Jurkat, Clone E6-1 (cell line): Measurements from ENCODE around the gene MEF2A.
"Not testable (repeated sequence)": the region's sequence is repeated elsewhere in the genome, so short reads cannot be mapped to it uniquely, and the experiment has no call there.

Experiments
- DNase-seq: peaks from one replicate; pipeline ENCODE4 v3.0.0-alpha.2; 2011; ENCODE audit warnings: low read depth, low spot score
- H3K4me3 ChIP-seq: 2 replicates; pipeline ENCODE4 v1.5.1; 2011; ENCODE audit warnings: mild to moderate bottlenecking, low read length, control low read depth, moderate library complexity

MEF2A gene

DNA sequence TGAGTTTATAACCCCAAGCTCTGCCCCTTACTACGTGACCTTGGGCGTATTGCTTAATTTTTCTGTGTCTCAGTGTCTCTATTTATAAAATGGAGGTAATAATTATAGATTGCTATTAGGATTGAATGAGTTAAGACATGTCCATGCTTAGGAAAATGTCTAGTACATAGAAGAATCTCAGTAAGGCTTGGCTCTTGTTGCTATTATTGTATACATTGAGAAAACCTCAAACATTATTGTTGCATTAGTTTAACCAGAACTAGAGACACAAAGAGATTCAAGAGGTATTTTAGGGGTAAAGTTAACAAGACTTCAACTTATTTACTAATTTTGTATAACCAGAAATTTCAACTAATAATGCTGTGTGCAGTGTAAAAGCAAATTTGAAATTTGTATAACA is 66.7 kb downstream of the MEF2A start:
- no peak for DNase-seq
- H3K4me3 ChIP-seq: no peak overlapping the region

- DNase-seq: no peak
- H3K4me3 ChIP-seq: no peak overlapping the region
Measured at GRCh38 chr15:99633655-99634054, 67.9 kb downstream of the MEF2A start.

DNA sequence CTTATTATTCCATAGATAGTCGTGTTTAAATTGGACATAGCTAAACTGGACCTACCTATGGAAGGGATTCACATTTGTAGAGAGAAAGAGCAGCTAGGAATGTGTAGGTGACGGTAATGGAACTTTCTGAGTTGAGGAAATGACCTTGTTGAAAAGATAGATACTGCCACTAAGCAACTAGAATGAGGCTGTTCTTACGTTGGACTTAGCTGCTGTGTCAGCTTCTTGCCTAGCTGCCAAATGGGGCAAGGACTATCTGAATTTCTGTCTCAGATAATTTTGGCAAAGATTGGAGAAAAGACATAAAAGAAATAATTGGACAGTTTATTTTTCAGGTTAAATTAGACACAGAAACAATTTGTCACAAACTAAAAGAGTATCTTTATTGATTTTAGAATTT is 68.8 kb downstream of the MEF2A start:
- no peak overlapping the region for H3K4me3 ChIP-seq

GRCh38 chr15:99635145-99635544 is 69.4 kb downstream of the MEF2A start:
- no peak overlapping the region for H3K4me3 ChIP-seq
- DNase-seq: no peak

More for the DNA sequence above, 68.8 kb downstream of the MEF2A start:
- DNase-seq: no peak

GRCh38 chr15:99635794-99636193 is 70.0 kb downstream of the MEF2A start:
- no peak overlapping the region for H3K4me3 ChIP-seq
- DNase-seq: no peak

DNA sequence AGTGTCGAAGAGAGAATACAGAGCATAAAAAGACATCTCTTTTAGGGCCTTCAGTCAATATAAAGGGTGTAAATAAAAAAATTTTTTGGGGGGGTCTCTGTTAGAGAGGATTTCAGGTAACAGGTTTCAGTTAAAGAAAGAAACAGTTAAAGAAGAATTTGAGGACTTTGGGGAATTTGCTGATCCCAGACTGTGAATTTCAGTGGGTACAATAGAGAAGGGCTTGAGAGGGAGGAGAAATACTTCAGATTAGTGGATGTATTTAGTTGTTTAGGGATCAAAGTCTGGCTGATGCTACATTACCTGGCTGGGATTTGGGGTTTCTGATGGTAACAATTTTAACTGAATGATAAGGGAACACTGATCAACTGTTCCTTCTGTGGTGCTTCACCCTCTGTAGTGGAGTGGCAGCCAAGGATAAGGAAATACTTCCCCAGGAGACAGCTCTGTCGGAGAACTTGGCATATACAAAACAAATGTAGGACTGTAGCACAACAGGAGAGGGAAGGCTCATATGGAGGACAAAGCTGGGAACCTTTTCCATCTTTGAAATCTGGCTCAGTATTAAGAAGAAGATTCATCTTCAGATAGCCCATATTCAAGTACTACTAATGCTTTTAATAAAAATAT is 79.2 kb downstream of the MEF2A start:
- H3K4me3 ChIP-seq: no peak overlapping the region
- no peak for DNase-seq

- DNase-seq: no peak
- H3K4me3 ChIP-seq: no peak overlapping the region
Measured at GRCh38 chr15:99645543-99645935, 79.8 kb downstream of the MEF2A start.

GRCh38 chr15:99645951-99646350 is 80.2 kb downstream of the MEF2A start:
- no peak for DNase-seq
- H3K4me3 ChIP-seq: no peak overlapping the region

DNA sequence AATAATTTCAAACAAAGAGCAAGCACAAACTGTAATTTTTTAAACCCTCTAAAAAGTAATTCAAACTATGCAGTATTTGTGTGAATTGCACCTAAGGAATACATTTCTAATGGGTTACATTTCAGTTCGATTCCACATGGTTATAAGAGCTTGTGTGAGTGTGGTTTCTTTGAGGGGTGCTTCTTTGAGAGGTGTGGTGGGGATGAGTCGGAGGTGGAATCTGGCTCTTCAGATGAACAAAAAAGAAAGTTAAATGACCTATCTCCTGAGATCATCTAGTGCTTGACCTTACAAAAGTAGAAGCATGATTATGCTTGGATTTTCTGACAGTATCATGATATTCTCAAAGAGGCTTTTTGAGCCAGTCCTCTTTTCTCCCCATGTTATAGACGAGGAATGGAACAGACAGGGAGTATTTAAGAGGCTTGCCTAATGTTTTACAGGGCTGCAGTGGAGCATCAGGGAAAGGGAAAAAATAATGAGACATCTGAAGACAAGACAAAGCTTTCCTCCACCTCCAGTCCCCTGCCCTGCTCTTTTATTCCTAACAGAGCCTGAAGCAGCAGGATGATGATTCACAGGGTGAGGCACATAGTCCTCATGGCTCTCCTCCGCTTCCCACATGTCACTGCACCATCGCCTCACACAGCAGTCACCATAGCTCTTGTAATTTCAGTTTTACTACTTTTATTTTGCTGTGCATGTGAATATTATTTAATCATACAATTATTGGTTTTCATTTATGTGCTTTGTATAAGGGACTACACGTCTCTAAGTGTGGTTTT is 85.4 kb downstream of the MEF2A start:
- no peak for DNase-seq
- H3K4me3 ChIP-seq: no peak overlapping the region

DNA sequence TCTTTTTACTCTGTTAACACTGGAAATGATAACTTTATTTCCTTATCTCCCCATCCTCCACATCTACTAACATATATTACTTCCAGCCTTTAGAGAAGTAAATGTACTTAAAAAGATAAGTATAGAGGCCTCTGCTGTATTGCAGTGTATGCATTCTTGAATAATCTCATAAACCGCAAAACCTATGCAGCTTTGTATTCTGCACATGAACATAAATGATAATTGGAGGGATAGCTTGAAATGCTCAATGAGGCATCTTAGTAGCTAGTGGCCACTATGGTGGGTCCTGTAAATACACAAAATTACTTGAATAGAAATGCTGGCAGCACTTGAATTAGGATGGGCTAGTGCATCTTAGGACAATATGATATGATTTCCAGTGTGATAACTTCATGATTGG is 90.4 kb downstream of the MEF2A start:
- DNase-seq: no peak
- H3K4me3 ChIP-seq: no peak overlapping the region

DNA sequence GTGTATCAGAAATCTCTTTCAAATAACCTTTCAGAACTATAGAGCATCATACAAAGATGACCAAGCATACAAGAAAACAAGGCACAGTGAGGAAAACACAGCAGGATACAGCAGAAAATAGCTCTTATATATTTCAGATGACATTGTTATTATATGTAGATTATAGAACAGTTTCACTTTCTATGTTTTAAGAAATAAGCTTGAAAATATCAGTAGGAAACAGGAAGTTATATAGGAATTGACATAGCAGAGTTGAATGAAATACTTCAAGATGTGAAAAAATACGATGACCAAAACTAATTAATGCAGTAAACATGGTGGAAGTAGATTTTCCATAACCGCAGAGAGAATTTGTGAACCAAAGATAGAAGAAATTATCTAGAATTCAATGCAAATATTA is 92.2 kb downstream of the MEF2A start:
- DNase-seq: no peak
- H3K4me3 ChIP-seq: no peak overlapping the region

DNA sequence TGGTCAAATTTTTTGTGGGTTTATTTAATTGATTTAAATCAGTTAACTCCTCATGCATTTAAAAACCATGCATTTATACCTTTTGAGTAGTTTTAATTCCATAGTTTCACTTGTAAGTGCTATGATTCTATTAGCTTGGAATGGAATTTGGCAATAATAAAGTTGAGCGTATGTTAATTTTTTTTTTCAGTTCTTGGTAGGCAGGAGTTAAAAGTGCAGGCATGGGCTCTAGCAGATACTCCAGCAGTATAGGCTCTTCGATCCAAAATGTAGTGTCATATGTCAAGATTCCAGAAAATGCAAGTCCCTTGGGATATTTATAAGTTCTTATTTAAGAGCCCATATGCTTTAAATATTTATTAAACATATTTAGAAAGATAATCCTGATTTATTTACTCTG is 97.1 kb downstream of the MEF2A start:
- no peak overlapping the region for H3K4me3 ChIP-seq
- no peak for DNase-seq

- not testable (repeated sequence) for DNase-seq, H3K4me3 ChIP-seq
Measured at GRCh38 chr15:99666073-99666472, 100.3 kb downstream of the MEF2A start.

GRCh38 chr15:99668533-99669182 is 102.9 kb downstream of the MEF2A start:
- no peak for DNase-seq
- no peak overlapping the region for H3K4me3 ChIP-seq

DNA sequence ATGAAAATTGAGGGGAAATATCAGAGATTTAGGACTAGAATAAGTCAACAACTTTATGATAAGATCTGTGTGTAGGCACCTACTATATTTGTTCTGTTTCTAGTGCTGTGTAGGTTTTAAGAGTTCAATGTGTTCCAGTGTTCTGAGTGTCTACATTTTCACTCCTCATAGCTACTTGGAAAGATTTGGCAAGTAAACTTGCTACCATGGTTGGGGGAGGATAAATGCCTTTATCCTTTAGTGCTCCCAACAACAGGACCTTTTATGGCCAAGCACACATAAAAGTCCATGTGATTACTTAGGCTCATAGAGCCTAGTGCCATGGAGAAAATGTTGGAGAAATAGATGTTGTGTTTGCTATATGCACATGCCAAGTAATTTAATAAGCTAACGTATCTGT is 103.5 kb downstream of the MEF2A start:
- H3K4me3 ChIP-seq: no peak overlapping the region
- no peak for DNase-seq

- no peak for DNase-seq
Measured at GRCh38 chr15:99671926-99672635, 106.3 kb downstream of the MEF2A start.

DNA sequence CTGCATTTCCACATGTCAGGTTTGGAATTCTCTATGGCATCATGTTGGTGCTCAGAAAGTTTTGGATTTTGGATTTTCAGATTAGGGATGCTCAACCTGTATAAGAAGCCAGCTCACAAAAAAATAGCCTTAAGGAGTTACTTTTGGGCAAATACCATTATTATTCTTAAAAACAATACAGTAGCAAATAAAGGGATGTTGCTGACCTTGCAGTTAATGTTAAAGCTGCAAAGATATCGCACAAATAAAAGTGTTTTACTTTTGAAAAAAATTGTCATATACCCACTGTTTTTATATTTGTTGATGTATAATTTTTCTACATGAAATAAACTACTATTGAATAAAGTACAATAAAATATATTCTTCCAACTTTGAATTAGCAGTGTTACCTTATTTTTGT is 107.3 kb downstream of the MEF2A start:
- no peak overlapping the region for H3K4me3 ChIP-seq
- no peak for DNase-seq

More at GRCh38 chr15:99671926-99672635, 106.3 kb downstream of the MEF2A start:
- no peak overlapping the region for H3K4me3 ChIP-seq

GRCh38 chr15:99674279-99674678 is 108.5 kb downstream of the MEF2A start:
- no peak for DNase-seq
- no peak overlapping the region for H3K4me3 ChIP-seq

GRCh38 chr15:99677540-99678134 is 111.9 kb downstream of the MEF2A start:
- no peak overlapping the region for H3K4me3 ChIP-seq
- DNase-seq: no peak
